ENCODE measurements around the gene VASH1.

The VASH1 gene

GRCh38 chr14:76765461-76765931, 4.2 kb downstream of the VASH1 start:
- Histone ChIP-seq H3K36me3 (no peaks in the 10 kb centered on the region), H3K27ac (peak overlapping the region; percentile 82 to 87), H3K9me3 (no peaks in the 10 kb centered on the region), H3K4me1 (peaks cover 0 to 78% (median 57%) of the 10 kb centered on the region in 4 donors), H3K4me3 (no peak overlapping the region), H3K27me3 (no peaks in the 10 kb centered on the region)
- DNase-seq = peak in 1 of 2 donors; percentile 62
- intact Hi-C loops (cut with DNase I; ENCODE audit: low total_unique reads) = no loop called here
- TF ChIP-seq CTCF (IDR thresholded peaks at IDR 0.05) = no peak

- Histone ChIP-seq H3K4me3 (no peak overlapping the region), H3K9me3 (no peaks in the 10 kb centered on the region), H3K27me3 (no peaks in the 10 kb centered on the region), H3K27ac (peak overlapping the region; percentile 89 to 97), H3K36me3 (no peaks in the 10 kb centered on the region), H3K4me1 (peaks cover 0 to 92% (median 72%) of the 10 kb centered on the region in 4 donors)
- peak in 1 of 2 experiments; percentile 18 for TF ChIP-seq CTCF (IDR thresholded peaks at IDR 0.05)
- intact Hi-C loops (cut with DNase I; ENCODE audit: low total_unique reads) = no loop called here
- DNase-seq = peak; percentile 61 to 85
Observed at GRCh38 chr14:76767681-76768656, 6.7 kb downstream of the VASH1 start.

- Histone ChIP-seq H3K27ac (peak overlapping the region; percentile 89 to 97), H3K4me1 (peaks cover 0 to 92% (median 74%) of the 10 kb centered on the region in 4 donors)
- peak in 1 of 2 donors; percentile 54 for DNase-seq
Observed at GRCh38 chr14:76768671-76769500, 7.6 kb downstream of the VASH1 start.

GRCh38 chr14:76769636-76770292, 8.5 kb downstream of the VASH1 start:
- H3K27me3 ChIP-seq = no peaks in the 10 kb centered on the region
- TF ChIP-seq CTCF (IDR thresholded peaks at IDR 0.05) = no peak
- H3K27ac ChIP-seq = peak overlapping the region; percentile 89 to 97
- peak in 1 of 2 donors; percentile 61 for DNase-seq
- intact Hi-C loops (cut with DNase I; ENCODE audit: low total_unique reads) = no loop called here
- H3K4me3 ChIP-seq = no peak overlapping the region
- H3K36me3 ChIP-seq = no peaks in the 10 kb centered on the region
- no peaks in the 10 kb centered on the region for H3K9me3 ChIP-seq
- peaks cover 0 to 92% (median 79%) of the 10 kb centered on the region in 4 donors for H3K4me1 ChIP-seq

More at GRCh38 chr14:76768671-76769500, 7.6 kb downstream of the VASH1 start:
- H3K27me3 ChIP-seq = no peaks in the 10 kb centered on the region
- intact Hi-C loops (cut with DNase I; ENCODE audit: low total_unique reads) = no loop called here
- H3K36me3 ChIP-seq = no peaks in the 10 kb centered on the region
- no peak overlapping the region for H3K4me3 ChIP-seq
- TF ChIP-seq CTCF (IDR thresholded peaks at IDR 0.05) = no peak
- H3K9me3 ChIP-seq = no peaks in the 10 kb centered on the region
